Activated gamma-delta T cell (primary cell): ENCODE measurements around the gene LCE2B.

Source experiments
- DNase-seq: peaks from one replicate; lab custom pipeline; 2025; lab: John Stamatoyannopoulos, UW

The LCE2B gene

GRCh38 chr1:152735648-152736047, 49.7 kb downstream of the LCE2B start:
- DNase-seq = no peak
